HCT116 (cell line): ENCODE results near the gene NECAB2.

ENCODE experiments used
- EZH2phosphoT487 ChIP-seq: fragments of 200-600 bp; IDR thresholded peaks from 2 replicates; pipeline ENCODE4 v1.6.1; 2018; ENCODE audit warnings: antibody characterized with exemption, borderline replicate concordance
- FOSL1 ChIP-seq: IDR thresholded peaks from 2 replicates; pipeline ENCODE4 v1.6.1; 2012; ENCODE audit warnings: low read depth
- MAX ChIP-seq: IDR thresholded peaks from 2 replicates; pipeline ENCODE4 v1.6.1; 2012
- POLR2A ChIP-seq: IDR thresholded peaks from 2 replicates; pipeline ENCODE4 v1.7.0; 2011; ENCODE audit warnings: borderline replicate concordance; ENCODE audit not compliant: insufficient read depth, insufficient read length; ENCODE audit errors: extremely low read depth
- SP1 ChIP-seq: IDR thresholded peaks from 2 replicates; pipeline ENCODE4 v1.6.1; 2012; ENCODE audit warnings: low read depth
- TF ChIP-seq, protein P1 (sequence below), 3 experiments: fragments of 200-600 bp in 1 of 3; sonication (generic) in 1 of 3; IDR thresholded peaks in 2 of 3; conservative IDR thresholded peaks in 1 of 3; 2 replicates each; pipeline ENCODE4 v1.5.1; 2012 to 2017; ENCODE audit warnings: low read depth in 2 of 3, low read length in 2 of 3, antibody characterized with exemption in 1 of 3, borderline replicate concordance in 1 of 3, control low read depth in 1 of 3, mild to moderate bottlenecking in 1 of 3, mixed read lengths in 1 of 3, mixed run types in 1 of 3, moderate library complexity in 1 of 3; ENCODE audit not compliant: insufficient read depth in 1 of 3
- TF ChIP-seq, protein P2 (sequence below): IDR thresholded peaks from 2 replicates; pipeline ENCODE4 v1.6.1; 2012; ENCODE audit warnings: low read depth
- TF ChIP-seq, protein P3 (sequence below): IDR thresholded peaks from 2 replicates; pipeline ENCODE4 v1.6.1; 2011; ENCODE audit warnings: mild to moderate bottlenecking, low read length, moderate library complexity; ENCODE audit not compliant: insufficient replicate concordance; ENCODE audit errors: extremely low read depth

GRCh38 chr16:84032458-84033178 lies 64.6 kb downstream of the NECAB2 start:
- TF ChIP-seq POLR2A (no peak), FOSL1 (no peak), SP1 (no peak), MAX (no peak), EZH2phosphoT487 (no peak)
- TF ChIP-seq, protein P1, sequence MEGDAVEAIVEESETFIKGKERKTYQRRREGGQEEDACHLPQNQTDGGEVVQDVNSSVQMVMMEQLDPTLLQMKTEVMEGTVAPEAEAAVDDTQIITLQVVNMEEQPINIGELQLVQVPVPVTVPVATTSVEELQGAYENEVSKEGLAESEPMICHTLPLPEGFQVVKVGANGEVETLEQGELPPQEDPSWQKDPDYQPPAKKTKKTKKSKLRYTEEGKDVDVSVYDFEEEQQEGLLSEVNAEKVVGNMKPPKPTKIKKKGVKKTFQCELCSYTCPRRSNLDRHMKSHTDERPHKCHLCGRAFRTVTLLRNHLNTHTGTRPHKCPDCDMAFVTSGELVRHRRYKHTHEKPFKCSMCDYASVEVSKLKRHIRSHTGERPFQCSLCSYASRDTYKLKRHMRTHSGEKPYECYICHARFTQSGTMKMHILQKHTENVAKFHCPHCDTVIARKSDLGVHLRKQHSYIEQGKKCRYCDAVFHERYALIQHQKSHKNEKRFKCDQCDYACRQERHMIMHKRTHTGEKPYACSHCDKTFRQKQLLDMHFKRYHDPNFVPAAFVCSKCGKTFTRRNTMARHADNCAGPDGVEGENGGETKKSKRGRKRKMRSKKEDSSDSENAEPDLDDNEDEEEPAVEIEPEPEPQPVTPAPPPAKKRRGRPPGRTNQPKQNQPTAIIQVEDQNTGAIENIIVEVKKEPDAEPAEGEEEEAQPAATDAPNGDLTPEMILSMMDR (IDR thresholded peaks at IDR 0.05 in 2 of 3, conservative IDR thresholded peaks at IDR 0.05 in 1 of 3; ENCODE audit: borderline replicate concordance in 1 of 3, insufficient read depth in 1 of 3, low read depth in 2 of 3, low read length in 2 of 3) = no peak
- TF ChIP-seq, protein P2, sequence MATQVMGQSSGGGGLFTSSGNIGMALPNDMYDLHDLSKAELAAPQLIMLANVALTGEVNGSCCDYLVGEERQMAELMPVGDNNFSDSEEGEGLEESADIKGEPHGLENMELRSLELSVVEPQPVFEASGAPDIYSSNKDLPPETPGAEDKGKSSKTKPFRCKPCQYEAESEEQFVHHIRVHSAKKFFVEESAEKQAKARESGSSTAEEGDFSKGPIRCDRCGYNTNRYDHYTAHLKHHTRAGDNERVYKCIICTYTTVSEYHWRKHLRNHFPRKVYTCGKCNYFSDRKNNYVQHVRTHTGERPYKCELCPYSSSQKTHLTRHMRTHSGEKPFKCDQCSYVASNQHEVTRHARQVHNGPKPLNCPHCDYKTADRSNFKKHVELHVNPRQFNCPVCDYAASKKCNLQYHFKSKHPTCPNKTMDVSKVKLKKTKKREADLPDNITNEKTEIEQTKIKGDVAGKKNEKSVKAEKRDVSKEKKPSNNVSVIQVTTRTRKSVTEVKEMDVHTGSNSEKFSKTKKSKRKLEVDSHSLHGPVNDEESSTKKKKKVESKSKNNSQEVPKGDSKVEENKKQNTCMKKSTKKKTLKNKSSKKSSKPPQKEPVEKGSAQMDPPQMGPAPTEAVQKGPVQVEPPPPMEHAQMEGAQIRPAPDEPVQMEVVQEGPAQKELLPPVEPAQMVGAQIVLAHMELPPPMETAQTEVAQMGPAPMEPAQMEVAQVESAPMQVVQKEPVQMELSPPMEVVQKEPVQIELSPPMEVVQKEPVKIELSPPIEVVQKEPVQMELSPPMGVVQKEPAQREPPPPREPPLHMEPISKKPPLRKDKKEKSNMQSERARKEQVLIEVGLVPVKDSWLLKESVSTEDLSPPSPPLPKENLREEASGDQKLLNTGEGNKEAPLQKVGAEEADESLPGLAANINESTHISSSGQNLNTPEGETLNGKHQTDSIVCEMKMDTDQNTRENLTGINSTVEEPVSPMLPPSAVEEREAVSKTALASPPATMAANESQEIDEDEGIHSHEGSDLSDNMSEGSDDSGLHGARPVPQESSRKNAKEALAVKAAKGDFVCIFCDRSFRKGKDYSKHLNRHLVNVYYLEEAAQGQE = no peak
- TF ChIP-seq, protein P3, sequence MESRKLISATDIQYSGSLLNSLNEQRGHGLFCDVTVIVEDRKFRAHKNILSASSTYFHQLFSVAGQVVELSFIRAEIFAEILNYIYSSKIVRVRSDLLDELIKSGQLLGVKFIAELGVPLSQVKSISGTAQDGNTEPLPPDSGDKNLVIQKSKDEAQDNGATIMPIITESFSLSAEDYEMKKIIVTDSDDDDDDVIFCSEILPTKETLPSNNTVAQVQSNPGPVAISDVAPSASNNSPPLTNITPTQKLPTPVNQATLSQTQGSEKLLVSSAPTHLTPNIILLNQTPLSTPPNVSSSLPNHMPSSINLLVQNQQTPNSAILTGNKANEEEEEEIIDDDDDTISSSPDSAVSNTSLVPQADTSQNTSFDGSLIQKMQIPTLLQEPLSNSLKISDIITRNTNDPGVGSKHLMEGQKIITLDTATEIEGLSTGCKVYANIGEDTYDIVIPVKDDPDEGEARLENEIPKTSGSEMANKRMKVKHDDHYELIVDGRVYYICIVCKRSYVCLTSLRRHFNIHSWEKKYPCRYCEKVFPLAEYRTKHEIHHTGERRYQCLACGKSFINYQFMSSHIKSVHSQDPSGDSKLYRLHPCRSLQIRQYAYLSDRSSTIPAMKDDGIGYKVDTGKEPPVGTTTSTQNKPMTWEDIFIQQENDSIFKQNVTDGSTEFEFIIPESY = no peak
